NCI-H82 treated with DMSO at 0.1 percent for 48 hours (cell line): Measurements from ENCODE around the gene CIDEB.

Experiments used
- DNase-seq: peaks from one replicate; lab custom pipeline; 2025; ENCODE audit not compliant: unreplicated experiment; lab: John Stamatoyannopoulos, UW

CIDEB gene

GRCh38 chr14:24291446-24292117 is 16.2 kb downstream of the CIDEB start:
- DNase-seq, result no peak

GRCh38 chr14:24290746-24291145 is 17.0 kb downstream of the CIDEB start:
- DNase-seq, result no peak

GRCh38 chr14:24289649-24290280 is 18.0 kb downstream of the CIDEB start:
- DNase-seq, result no peak

- DNase-seq, result no peak
Measured at GRCh38 chr14:24286996-24287395, 20.8 kb downstream of the CIDEB start.

GRCh38 chr14:24285351-24285750 is 22.4 kb downstream of the CIDEB start:
- DNase-seq, result no peak

GRCh38 chr14:24284501-24285035 is 23.2 kb downstream of the CIDEB start:
- DNase-seq, result no peak

- no peak for DNase-seq
Measured at GRCh38 chr14:24283796-24284460, 23.8 kb downstream of the CIDEB start.

- DNase-seq, result no peak
Measured at GRCh38 chr14:24282736-24283135, 25.0 kb downstream of the CIDEB start.

- DNase-seq, result no peak
Measured at GRCh38 chr14:24281636-24282035, 26.1 kb downstream of the CIDEB start.

- DNase-seq, result no peak
Measured at GRCh38 chr14:24280797-24281460, 26.8 kb downstream of the CIDEB start.

GRCh38 chr14:24279301-24280186 is 28.2 kb downstream of the CIDEB start:
- DNase-seq, result no peak

- no peak for DNase-seq
Measured at GRCh38 chr14:24278424-24278823, 29.4 kb downstream of the CIDEB start.

GRCh38 chr14:24277606-24278321 is 30.0 kb downstream of the CIDEB start:
- no peak for DNase-seq

GRCh38 chr14:24277071-24277470 is 30.7 kb downstream of the CIDEB start:
- no peak for DNase-seq

- DNase-seq, result no peak
Measured at GRCh38 chr14:24274101-24274543, 33.7 kb downstream of the CIDEB start.

GRCh38 chr14:24273422-24273998 is 34.3 kb downstream of the CIDEB start:
- DNase-seq, result no peak

- no peak for DNase-seq
Measured at GRCh38 chr14:24272467-24272866, 35.3 kb downstream of the CIDEB start.

- DNase-seq, result no peak
Measured at GRCh38 chr14:24271834-24272263, 35.9 kb downstream of the CIDEB start.

- peak; percentile 63 for DNase-seq
Measured at GRCh38 chr14:24271134-24271833, 36.5 kb downstream of the CIDEB start, which contains the start of gene RABGGTA. Gene RABGGTA, minus strand, starts transcription at chr14:24271597. Its CDS starts 482 bp downstream, at chr14:24271115.
